GM19455 (cell line): ENCODE measurements around the gene IFT27.
"Not testable (repeated sequence)": the region's sequence is repeated elsewhere in the genome, so short reads cannot be mapped to it uniquely, and the experiment has no call there.

Experiments
- ATAC-seq: cut with Tn5 transposase; IDR thresholded peaks from one replicate; pipeline ENCODE4 v1.9.1; 2021; ENCODE audit not compliant: unreplicated experiment

Gene IFT27

DNA sequence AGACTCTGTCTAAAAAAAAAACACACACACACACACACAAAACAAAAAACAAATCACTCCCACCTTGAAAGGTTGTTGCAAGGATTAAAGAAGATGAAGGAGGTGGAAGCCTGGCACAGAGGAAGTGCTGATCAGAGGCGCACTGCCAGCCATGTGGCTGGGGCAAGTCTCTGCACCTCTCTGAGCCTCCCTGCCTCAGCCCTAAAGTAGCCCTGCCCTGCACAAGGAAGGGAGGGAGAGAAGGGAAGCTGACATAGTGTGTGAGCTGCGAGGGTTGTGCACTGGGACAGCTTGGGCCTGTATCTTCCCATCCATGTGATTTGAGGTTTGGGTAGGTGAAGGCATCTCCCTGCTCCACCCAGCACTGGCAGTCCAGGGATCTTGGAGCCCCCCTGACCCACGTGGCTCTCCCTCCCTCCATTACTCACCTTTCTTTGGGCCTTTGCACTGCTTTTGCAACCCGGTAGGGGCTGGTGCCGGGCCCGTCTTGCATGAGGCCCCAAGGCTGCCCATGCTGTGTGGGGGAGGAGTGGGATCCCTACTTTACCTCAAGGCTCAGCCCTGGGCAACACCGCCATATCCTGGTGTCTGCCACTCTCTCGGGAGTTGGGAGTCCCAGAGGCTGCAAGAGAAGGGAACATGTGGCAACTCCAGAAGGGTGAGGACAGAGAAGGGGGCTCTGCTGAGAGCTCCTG is 30.5 kb downstream of the IFT27 start:
- no peak for ATAC-seq

DNA sequence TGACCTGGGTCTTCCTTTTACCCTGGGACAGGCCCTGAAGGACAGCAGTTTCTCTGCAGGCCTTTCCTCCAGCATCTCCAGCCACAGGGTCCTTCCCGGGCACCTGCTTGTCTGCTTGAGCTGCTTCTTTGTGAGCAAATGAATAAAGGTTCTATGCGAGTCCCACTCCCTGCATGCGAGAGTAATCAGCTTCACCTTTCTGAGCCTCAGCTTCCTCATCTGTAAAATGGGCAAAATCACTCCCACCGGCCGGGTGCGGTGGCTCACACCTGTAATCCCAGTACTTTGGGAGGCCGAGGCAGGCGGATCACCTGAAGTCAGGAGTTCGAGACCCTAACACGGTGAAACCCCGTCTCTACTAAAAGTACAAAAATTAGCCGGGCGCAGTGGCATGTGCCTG is 31.1 kb downstream of the IFT27 start:
- no peak for ATAC-seq

DNA sequence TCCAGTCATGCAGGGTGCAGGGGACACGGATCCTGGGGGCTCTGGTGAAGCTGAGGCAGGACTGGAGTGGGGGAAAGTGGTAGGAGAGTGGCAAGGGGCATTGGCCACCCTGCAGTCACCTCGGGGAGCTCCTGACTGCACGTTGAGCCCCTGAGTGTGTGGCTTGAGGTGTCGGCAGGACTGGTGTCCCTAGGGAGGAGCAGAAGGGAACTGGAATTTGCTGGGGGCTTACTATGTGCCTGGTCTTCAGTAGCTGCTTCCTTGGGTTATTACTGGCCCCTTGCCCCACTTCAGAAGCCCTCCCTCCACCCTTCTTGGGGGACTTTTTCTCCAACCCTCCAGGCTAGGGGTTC is 31.5 kb downstream of the IFT27 start:
- ATAC-seq, result no peak

DNA sequence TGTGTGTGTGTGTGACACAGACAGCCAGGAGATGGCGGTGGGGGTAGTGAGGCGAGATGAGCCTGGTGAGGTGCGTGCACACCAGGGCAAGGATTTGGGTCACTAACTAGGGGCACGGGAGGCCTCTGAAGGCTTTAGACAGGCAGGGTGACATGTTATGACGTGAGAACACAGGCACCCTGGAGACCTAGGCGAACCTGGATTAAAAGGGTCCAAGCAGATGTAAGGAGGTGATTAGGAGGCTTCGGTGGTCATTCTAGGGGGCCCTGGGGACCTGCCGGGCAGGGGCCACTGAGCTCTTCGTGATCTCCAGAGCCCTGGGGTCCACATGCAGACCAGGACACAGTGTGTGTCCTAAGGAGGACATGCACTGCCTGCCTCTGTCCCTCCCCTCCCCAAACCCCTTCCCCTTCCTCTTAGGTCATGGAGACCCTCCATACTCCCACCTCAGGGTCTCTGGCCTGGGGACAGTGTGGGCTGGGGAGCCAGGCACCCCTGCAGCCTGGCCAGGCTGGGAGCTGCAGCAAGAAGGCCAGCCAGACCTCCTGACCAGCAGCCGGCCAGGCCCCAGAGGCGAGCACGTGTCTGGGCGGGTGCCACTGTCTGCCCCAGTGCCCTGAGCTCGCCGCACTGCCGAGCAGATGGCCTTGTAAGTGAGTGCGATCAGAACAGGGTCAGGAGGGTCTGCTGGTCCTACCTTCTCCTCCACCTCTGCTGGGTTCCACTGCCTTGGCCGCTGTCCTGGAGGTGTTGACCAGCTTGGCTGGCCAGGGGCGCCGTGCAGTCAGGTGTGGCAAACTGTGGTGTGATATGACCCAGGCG is 32.1 kb downstream of the IFT27 start:
- ATAC-seq, result no peak

DNA sequence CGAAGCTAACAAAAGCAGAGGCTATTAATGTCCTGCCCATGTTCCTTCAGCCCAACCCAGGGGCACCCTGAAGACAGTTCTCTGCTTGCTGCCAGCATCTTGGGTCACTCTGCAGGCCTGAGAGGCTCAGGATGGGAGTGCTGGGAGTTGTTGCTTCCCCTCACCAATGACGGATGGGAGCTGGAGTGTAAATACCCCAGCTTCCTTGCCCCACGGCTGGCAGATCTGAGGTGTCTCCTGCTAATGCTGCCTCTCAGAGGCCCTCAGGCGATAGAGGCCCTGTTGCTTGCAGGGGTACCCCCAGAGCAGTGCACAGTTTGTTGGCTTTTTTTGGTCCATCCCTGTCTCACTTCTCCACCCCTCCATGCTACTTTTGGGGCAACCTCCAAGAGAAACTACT is 32.9 kb downstream of the IFT27 start:
- ATAC-seq, result no peak

DNA sequence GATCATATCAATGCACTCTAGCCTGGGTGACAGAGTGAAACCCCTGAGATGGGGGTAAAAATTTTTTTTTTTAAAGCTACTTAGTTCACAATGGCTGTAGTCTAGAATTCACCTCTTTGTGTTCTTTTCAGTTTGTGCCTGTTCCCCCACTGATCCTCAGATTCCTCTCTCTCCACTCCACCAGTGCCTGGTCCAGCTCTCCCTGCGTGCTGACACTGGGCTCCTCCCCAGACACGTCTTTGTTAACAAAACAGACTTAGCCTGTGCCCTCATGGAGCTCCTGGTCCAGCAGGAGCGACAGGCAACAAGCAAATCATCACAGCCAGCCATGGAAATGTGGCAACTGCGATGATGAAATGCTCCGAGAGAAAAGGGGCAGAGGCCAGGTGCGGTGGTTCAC is 34.0 kb downstream of the IFT27 start:
- ATAC-seq, result no peak

DNA sequence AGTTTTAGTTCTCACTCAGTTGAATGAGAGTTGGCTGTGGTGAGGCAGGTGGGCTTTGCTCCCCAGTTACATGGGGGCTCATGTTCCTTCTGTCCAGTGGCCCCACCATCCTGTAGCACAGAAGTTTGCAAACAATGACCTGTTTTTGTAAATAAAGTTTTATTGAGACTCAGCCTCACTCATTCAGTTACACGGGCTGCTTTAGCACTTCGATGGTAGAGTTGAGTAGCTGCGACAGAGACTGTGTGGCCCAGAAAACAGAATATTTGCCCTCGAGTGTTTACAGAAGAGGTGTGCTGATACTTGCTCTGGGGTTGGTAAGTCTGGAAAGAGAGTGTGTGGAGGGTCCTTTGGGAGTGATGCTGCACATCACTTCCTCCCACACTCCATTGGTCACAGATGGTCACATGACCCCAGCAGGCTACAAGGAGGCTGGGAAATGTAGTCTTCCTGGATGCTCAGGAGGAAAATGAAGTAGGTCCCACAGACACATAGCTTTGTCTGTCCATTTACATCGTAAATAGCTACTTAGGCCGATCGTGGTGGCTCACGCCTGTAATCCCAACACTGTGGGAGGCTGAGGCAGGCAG is 34.6 kb downstream of the IFT27 start:
- ATAC-seq, result no peak

DNA sequence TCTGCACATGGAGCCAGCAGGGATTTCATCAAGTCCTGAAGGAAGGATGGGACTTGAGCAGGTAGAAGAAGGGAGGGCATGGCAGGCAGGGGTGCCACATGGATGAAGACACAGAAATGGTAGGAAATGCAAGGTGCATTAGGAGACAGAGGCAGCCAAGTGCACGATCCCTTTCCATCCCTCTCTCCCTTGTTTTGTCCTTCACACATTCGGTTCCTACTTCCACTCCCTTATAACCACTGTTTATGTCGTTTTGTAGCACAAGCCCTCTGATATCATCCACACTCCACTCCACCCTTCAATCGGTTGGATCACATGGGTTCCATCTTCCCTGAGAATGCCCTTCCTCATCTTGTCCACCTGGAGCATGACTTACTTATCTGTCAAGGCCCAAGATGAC is 35.2 kb downstream of the IFT27 start:
- ATAC-seq, result no peak

DNA sequence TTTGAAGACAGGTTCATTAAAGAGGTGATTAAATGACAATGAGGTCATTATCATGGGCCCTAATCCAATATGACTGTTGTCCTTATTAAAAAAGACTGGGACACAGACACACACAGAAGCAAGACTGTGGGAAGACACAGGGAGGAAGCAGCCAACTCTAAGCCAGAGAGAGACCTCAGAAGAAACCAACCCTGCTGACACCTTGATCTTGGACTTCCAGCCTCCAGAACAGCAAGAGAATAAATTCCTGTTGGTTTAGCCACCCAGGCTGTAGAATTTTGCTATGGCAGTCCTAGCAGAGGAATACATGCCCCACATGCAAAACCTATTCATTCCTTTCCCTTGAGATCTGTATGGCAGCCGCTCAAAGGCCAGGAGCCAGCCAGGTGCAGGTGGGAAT is 36.7 kb downstream of the IFT27 start:
- ATAC-seq, result no peak

DNA sequence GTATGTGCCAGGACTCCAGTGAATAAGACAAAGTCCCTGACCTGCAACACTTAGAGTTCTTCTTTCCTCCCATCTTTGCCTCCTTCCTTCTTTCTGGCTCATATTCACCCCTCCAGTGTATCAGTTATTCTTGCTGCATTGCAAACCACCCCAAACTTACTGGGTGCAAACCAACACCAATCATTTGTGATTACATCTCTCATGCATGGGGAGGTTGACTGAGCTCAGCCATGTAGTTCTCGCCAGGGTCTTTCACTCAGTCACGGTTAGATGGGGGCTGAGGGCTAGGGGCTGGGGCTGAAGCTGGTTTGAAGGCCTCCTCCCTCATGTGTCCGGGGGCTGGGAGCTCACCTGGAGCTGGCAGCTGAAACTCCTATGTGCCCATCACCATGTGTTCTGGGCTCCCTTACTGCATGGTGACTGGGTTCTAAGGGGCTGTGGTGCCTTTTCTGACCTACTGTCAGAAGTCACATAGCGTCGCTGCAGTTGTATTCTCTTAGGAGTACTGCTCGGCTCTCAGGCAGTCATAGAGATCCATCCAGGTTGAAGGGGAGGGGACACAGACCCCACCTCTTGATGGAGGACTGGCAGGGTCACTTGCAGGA is 37.4 kb downstream of the IFT27 start:
- no peak for ATAC-seq

DNA sequence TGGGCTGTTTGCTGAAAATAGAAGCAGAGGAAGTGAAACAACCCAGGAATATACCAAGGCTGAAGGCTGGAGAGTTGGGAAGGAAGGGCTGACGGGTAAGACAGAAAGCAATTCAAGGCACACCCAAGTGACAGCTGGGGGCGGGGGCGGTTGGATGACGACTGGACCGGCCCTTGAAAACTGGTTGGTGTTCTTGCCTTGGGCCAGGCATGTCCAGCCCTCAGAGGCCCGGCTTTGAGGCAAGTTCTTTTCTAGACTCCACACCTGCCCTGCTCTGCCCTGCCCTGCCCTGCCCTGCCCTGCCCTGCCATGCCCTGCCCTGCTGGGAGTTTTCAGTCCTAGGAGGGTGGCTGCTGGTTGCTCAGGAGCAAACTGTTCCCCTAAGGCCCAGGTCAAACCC is 38.1 kb downstream of the IFT27 start:
- no peak for ATAC-seq

DNA sequence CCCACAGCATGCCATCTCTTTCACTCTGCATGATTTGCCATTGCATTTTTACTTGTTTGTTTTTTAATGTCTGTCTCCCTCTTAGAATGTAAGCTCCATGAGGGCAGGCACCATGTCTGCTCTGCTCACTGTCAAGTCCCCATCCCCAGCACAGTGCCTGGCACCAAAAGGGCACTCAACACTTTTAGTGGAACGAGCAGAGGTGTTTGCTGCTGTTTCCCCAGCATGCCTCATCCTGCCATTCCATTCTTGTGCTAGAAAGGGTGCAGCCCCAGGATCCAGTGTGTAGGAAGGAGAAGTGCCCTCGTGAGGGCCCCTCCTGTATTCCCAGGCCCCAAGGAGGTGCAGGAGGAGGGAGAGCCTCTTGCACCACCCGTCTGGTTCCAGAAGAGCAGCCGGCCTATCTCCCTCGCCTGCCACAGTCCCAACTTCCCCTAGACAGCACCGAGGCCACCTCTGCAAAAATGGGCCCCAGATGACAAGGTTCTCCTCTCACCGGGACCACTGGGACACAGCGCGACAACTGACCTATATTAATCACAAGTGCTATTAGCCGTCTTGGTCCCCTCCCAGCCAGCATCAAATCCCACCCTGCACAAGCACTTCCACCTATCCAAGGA is 39.1 kb downstream of the IFT27 start:
- no peak for ATAC-seq

DNA sequence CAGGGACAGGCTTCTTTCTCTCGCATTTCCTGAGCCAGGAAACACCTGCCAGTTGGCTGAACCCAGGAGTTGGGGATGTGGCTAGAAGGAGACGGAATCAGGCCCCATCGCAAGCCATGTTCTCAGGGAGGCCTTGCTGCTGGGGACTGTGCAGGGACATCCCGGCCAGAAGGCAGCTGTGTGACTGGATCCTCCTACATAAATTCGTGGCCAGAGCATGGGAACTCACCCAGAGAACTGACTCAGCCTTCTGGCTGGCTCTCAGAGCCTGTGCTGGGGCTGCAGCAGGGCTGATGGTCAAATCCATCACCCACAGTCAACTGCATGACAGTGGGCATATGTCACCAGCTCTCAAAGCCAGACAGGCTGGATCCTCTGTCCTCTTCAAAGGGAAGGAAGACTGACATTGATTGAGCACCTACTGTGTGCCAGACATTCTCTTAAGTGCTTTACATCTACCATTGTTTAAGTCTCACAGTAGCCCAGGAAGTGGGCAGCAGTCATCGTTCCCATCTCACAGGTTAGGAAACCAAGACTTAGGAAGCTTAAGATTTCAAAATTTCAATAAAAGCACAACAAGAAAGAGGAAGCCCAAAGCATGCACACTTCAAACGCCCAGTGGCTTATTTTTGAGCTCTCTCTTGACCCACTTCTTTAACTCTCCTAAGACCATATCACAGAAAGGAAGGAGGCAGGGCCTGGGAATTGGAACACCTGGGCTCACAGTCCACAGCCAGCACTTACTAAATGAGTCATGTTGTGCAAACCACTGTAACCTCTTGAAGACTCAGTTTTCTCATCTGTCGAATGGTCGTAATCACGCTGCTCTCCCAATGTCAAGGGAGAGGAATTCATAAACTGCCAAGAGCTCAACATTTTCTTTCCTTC is 41.5 kb downstream of the IFT27 start:
- ATAC-seq, result no peak

DNA sequence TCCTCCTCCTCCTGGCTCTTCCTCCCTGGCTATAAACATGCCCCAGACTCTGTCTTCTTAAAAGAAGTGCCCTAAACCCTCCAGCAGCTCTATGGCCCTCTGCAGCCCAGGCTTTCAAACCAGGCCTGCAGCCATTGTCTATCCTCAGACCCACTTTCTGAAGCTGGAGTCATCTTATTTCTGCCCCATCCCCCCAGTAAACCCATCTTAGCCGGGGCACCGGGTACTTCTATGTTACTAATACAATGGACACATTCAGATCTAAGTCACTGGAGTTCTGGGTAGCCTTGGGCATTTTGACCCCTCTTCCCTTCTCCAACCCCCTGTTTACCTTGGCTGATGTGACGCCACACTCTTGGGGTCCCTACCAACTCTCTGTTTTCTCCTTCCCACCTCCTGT is 42.6 kb downstream of the IFT27 start:
- ATAC-seq, result no peak

DNA sequence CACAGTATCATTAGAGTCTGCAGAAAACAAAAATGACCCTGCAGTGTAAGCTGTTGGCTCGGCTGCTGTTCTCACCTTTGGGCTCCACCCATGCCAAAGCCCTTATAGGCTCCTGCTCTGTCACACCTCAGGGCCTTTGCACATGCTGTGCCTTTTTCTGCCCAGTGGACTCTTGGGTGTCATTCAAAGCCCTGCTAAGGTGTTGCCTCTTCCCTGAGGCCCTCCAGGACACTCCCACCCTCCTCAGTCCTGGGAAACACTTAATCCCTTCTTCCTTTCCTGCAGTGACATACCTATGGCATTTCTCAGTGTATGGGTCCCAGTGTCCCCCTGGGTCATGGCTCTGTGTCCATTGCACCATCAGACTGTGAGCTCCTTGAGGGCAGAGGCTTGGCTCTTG is 43.3 kb downstream of the IFT27 start:
- ATAC-seq, result no peak

DNA sequence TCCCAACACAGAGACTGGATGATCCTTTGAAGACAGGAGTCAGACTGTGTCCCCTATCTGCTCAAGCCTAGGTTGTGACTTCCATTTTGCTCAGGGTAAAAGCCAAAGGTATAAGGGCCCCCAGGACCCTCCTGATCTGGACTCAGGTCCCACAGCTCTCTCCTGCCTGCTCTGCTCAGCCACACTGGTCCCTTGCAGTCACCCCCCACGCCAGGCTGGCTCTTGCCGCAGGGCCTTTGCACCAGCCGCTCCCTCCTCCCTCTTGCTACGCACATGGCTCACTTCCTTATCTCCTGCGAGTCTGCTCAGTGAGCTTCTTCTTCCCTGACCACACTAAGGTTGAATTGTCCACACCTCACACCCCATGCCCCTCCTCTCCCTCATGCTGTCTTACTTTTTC is 44.0 kb downstream of the IFT27 start:
- no peak for ATAC-seq

DNA sequence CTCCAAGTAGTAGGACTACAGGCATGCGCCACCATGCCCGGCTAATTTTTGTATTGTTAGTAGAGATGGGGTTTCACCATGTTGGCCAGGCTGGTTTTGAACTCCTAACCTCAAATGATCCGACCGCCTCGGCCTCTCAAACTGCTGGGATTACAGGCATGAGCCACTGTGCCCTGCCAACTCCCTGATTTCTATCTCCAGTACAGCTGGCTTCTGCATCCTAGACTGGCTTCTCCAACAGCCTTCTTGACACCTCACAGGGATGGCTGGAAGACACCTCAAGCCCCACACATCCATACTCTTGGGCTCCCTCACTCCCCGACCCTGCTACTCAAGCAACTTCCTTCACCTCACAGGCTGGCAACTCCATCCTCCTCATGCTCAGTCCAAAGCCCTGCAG is 44.6 kb downstream of the IFT27 start:
- not testable (repeated sequence) for ATAC-seq

DNA sequence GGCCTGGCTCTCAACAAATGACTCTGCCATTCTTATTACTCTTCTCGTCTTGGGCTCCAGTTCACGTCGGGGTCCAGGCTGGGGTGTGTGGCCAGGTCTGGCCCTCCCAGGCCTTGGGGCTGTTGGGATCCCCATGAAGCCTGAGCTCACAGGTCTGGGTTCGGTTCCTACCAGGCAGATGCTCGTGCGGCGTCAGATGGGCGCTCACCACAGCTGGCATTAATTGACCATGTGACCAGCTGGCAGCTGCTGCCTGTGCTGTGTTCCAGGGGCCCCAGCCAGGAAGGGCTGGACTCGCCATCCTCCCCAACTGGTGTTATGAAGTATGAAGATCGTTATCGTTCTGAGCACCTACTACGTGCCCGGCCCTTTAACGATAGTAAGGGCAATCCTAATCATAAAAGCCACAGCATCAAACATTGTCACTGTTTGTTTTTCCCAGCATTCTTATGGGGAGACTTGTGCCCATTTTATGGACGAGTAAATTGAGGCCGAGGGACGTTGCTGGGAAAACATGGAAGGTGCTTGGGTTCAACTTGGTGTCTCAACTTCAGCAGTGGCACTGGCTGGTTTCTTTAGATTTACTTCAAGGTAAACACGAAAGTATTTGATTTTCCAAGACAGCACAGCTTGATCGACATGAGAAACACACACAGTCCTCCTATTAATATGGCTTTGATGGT is 45.6 kb downstream of the IFT27 start:
- no peak for ATAC-seq

DNA sequence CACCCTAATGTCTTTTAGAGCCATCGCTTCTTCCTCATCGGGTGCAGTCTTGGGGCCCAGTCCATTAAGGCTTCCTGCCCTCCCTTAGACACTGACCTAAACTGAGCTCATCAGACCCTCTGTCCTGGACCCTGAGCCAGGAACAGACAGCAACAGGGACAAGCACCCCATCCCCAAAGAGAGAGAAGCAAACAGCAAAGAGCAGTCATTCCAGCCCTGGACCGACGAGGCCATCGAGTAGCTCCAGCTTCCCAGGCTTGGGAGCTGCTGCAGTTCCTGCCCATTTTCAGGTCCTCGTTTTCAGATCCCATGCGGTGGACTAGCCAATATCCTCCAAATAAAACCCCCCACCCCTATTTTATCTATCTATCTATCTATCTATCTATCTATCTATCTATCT is 46.6 kb downstream of the IFT27 start:
- ATAC-seq, result no peak

DNA sequence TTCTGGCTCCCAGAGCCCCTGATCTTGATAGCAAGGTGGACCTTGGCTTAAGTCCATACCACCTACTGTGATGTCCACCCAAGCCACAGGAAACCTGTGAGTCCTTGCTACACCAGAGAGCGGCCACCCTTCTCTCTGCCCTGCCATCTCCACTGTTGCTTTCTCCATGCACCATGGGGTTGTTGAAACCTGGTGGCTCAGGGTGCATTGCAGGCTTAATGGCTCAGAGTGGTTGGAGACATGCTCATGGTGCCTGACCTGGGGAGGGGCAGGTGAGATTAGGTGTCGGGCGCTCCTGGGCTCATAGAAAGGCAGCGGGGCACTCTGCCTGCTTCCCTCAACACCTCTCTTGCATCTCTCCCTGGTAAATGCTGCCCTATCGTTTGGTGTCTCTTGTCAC is 47.4 kb downstream of the IFT27 start:
- no peak for ATAC-seq
